C4-2B (cell line): ENCODE data around the gene SLC26A9.

Experiments
- H3K27ac ChIP-seq: fragments of 450-650 bp; 2 replicates; pipeline ENCODE4 v1.5.1; 2017
- ZFX ChIP-seq: fragments of 450-650 bp; IDR thresholded peaks from 2 replicates; pipeline ENCODE4 v1.6.1; 2017
- TF ChIP-seq, protein P1 (sequence below): fragments of 450-650 bp; conservative IDR thresholded peaks from 2 replicates; pipeline ENCODE4 v1.5.1; 2017; ENCODE audit warnings: mild to moderate bottlenecking

The SLC26A9 gene

DNA sequence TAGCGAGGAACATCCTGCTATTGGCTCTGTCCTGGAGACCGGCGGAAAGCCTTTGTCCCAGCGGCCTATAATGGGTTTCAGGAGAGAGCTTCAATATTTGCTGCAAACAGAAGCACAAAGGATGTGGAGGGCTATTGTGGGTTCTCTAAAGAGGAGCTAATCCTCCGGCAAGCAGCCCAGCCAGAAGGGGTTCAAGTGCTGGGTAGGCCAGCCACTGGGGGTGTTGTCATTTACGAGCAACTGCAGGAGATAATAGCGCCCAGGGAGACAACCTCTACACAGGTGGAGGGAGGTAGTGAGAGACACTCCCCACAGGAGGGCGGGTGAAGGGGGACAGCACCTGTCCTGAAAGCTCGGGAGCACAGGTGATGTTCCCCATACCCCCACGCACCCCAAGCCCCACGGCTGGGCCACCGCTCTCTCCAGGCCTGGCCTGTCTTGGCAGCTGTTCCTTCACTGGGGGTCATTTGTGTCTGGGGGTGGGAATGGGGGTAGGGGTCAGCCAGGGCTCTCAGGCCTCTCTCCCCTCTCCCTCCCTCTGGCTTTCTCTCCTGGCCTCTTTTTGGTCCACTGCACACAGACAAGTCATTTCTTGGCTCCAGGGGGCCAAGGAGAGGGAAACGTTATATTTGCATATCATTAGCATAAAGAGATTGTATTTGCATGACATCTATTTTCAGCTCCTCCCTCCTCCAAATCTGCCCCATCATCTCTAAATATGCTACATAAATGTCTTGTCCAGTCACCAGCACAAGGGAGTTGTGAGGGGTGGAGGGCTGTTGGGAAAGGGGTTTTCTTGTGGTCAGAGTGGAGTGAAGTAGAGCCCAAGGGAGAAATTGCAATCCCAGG is 22.0 kb upstream of the SLC26A9 start:
- TF ChIP-seq, protein P1, sequence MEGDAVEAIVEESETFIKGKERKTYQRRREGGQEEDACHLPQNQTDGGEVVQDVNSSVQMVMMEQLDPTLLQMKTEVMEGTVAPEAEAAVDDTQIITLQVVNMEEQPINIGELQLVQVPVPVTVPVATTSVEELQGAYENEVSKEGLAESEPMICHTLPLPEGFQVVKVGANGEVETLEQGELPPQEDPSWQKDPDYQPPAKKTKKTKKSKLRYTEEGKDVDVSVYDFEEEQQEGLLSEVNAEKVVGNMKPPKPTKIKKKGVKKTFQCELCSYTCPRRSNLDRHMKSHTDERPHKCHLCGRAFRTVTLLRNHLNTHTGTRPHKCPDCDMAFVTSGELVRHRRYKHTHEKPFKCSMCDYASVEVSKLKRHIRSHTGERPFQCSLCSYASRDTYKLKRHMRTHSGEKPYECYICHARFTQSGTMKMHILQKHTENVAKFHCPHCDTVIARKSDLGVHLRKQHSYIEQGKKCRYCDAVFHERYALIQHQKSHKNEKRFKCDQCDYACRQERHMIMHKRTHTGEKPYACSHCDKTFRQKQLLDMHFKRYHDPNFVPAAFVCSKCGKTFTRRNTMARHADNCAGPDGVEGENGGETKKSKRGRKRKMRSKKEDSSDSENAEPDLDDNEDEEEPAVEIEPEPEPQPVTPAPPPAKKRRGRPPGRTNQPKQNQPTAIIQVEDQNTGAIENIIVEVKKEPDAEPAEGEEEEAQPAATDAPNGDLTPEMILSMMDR = no peak
- no peak for TF ChIP-seq ZFX
- H3K27ac ChIP-seq = no peak overlapping the region

- no peak for TF ChIP-seq ZFX
- TF ChIP-seq, protein P1 = no peak
- H3K27ac ChIP-seq = peak overlapping the region; percentile 26; the same call in 1 of the 2 replicates
Measured at GRCh38 chr1:205963352-205964155, 20.3 kb upstream of the SLC26A9 start.

GRCh38 chr1:205962821-205963221 is 19.6 kb upstream of the SLC26A9 start:
- TF ChIP-seq ZFX = no peak
- TF ChIP-seq, protein P1 = no peak
- peak overlapping the region; percentile 26 for H3K27ac ChIP-seq

DNA sequence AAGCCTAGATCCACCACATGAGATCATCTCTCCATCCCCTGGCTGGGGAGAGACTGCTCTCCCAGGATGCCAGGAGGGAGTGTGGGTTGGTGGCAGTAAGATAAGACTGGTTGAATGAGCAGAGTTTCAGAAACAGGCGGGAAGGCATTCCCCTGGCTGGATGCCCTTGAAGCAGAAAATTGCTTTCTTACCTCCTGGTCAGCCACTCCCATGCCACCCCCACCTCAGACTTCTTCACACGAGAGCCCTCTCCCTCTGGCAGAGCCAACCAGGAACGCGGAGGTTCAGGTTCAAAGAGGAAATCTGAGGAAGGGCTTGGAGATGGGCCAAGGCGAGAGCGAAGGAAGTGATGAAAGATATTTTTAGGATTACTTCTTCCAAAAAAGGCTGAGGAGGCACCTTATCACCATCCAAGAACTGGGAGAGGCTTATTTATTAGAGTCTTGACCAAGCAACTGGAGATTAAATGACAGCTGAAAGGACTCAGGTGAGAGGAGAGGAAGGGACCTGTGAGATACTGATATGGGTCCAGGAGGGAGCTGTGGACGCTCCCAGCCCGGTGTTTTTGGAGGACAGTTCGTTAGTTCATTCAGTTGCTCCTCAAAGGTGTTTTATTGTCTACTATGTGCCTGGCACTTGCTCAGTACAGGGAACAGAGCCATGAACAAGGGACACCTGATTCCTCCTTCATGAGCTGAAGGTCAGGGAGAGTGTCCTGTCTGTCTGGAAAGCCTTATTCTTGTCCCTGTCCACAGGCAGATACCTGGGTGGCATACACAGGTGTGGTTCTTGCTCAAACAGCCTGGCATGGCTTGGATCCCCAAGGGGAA is 18.9 kb upstream of the SLC26A9 start:
- TF ChIP-seq, protein P1 = no peak
- TF ChIP-seq ZFX = no peak
- peak overlapping the region; percentile 26 for H3K27ac ChIP-seq

- no peak for TF ChIP-seq ZFX
- TF ChIP-seq, protein P1 = no peak
- peak overlapping the region; percentile 26 for H3K27ac ChIP-seq
Measured at GRCh38 chr1:205961405-205961804, 18.1 kb upstream of the SLC26A9 start.

DNA sequence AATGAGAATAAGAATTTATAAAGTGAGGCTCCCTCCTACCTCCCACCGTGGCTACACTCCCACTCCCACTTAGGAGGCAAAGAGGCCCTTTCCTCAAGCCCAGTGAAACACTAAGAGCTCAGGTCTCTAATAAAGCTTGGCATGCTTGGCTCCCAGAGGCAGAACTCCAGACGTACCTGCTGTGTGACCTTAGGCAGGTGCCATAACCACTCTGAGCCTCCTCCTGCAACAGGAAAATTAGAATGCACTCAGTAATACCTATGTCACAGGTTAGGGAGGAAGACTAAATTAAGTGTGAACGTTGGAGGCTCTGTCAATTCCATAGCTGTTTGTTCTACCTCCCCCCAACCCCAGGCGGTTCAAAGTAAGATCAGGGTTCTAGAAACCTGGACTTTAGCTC is 16.5 kb upstream of the SLC26A9 start:
- TF ChIP-seq, protein P1 = no peak
- no peak for TF ChIP-seq ZFX
- no peak overlapping the region for H3K27ac ChIP-seq
